HG03097 (cell line): ENCODE results near the gene ADGRL2.
"Not testable (repeated sequence)": the region's sequence is repeated elsewhere in the genome, so short reads cannot be mapped to it uniquely, and the experiment has no call there.

Experiments used
- ATAC-seq: cut with Tn5 transposase; IDR thresholded peaks from one replicate; pipeline ENCODE4 v1.9.1; 2021; ENCODE audit not compliant: unreplicated experiment, low FRiP score

ADGRL2 gene

GRCh38 chr1:81846630-81847029 is 45.9 kb downstream of the ADGRL2 start:
- no peak for ATAC-seq

- ATAC-seq, result no peak
Measured at GRCh38 chr1:81847063-81847462, 46.3 kb downstream of the ADGRL2 start.

- ATAC-seq, result no peak
Measured at GRCh38 chr1:81848880-81849682, 48.3 kb downstream of the ADGRL2 start.

- no peak for ATAC-seq
Measured at GRCh38 chr1:81850031-81850430, 49.3 kb downstream of the ADGRL2 start.

- no peak for ATAC-seq
Measured at GRCh38 chr1:81850495-81850894, 49.8 kb downstream of the ADGRL2 start.

- ATAC-seq, result no peak
Measured at GRCh38 chr1:81851217-81851616, 50.5 kb downstream of the ADGRL2 start.

GRCh38 chr1:81852961-81853360 is 52.2 kb downstream of the ADGRL2 start:
- ATAC-seq, result no peak

- no peak for ATAC-seq
Measured at GRCh38 chr1:81867235-81867634, 66.5 kb downstream of the ADGRL2 start.

- no peak for ATAC-seq
Measured at GRCh38 chr1:81869307-81869706, 68.6 kb downstream of the ADGRL2 start.

- ATAC-seq, result not testable (repeated sequence)
Measured at GRCh38 chr1:81871091-81871490, 70.4 kb downstream of the ADGRL2 start.

GRCh38 chr1:81873946-81874345 is 73.2 kb downstream of the ADGRL2 start:
- ATAC-seq, result no peak

GRCh38 chr1:81874461-81874860 is 73.7 kb downstream of the ADGRL2 start:
- no peak for ATAC-seq

GRCh38 chr1:81874940-81875339 is 74.2 kb downstream of the ADGRL2 start:
- no peak for ATAC-seq

- ATAC-seq, result no peak
Measured at GRCh38 chr1:81876901-81877733, 76.4 kb downstream of the ADGRL2 start.

GRCh38 chr1:81877940-81878339 is 77.2 kb downstream of the ADGRL2 start:
- ATAC-seq, result no peak

GRCh38 chr1:81878538-81878937 is 77.8 kb downstream of the ADGRL2 start:
- no peak for ATAC-seq

- no peak for ATAC-seq
Measured at GRCh38 chr1:81880781-81881180, 80.0 kb downstream of the ADGRL2 start.

- no peak for ATAC-seq
Measured at GRCh38 chr1:81885291-81885690, 84.6 kb downstream of the ADGRL2 start.

GRCh38 chr1:81886292-81886691 is 85.6 kb downstream of the ADGRL2 start:
- not testable (repeated sequence) for ATAC-seq

GRCh38 chr1:81887421-81888144 is 86.8 kb downstream of the ADGRL2 start:
- ATAC-seq, result no peak

GRCh38 chr1:81889166-81889565 is 88.4 kb downstream of the ADGRL2 start:
- no peak for ATAC-seq
